Mesodermal cell (in vitro differentiated cells): ENCODE data around the gene MAGI2.

Source experiments
- H3K27ac ChIP-seq: 2 replicates; pipeline ENCODE4 v1.7.0; 2013; ENCODE audit warnings: mild to moderate bottlenecking, low read depth, low read length, moderate library complexity; ENCODE audit not compliant: severe bottlenecking
- H3K36me3 ChIP-seq: 2 replicates; pipeline ENCODE4 v1.7.1; 2013; ENCODE audit warnings: mild to moderate bottlenecking, low read length, moderate library complexity; ENCODE audit not compliant: control insufficient read depth, insufficient read depth
- H3K4me1 ChIP-seq: one replicate; pipeline ENCODE4 v1.7.1; 2013; ENCODE audit warnings: mild to moderate bottlenecking, low read length; ENCODE audit not compliant: insufficient read depth, control insufficient read depth, poor library complexity, severe bottlenecking
- H3K4me3 ChIP-seq: 2 replicates; pipeline ENCODE4 v1.7.0; 2013; ENCODE audit warnings: low read length, control low read depth, mild to moderate bottlenecking; ENCODE audit not compliant: insufficient read depth, poor library complexity, severe bottlenecking; ENCODE audit errors: extremely low read depth
- H3K9me3 ChIP-seq: 2 replicates; pipeline ENCODE4 v1.7.1; 2013; ENCODE audit warnings: mild to moderate bottlenecking, low read length, moderate library complexity; ENCODE audit not compliant: control insufficient read depth
- WGBS, 2 experiments: methylation state at CpG; one replicate each; pipeline ENCODE4 v1.1.5; 2013; ENCODE audit warnings: missing lambda C conversion rate in 2 of 2; ENCODE audit not compliant: insufficient coverage in 2 of 2; 5-methylcytosine and 5-hydroxymethylcytosine counted together

The MAGI2 gene

DNA sequence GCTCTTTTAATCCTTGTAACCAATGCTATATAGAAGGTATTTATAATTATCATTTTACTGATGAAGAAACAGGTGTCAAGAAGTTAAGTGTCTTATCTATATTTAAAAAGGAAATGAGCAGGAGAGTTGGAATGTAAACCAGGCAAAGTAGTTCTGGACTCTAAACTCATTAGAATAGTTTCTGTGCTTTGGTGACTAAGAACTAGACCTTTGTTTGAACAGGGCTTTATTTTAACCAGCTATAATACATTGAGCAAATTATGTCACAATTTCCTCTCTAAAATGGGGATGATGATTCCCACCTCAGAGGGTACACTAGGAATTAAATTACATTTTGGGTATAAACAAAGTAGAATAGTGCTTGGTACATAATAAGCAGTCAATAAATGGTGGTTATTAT, 236.0 kb downstream of the MAGI2 start:
- no peak overlapping the region for H3K4me3 ChIP-seq
- no peaks in the 10 kb centered on the region for H3K9me3 ChIP-seq
- H3K27ac ChIP-seq, result no peak overlapping the region
- no peaks in the 10 kb centered on the region for H3K36me3 ChIP-seq
- no peaks in the 10 kb centered on the region for H3K4me1 ChIP-seq

DNA sequence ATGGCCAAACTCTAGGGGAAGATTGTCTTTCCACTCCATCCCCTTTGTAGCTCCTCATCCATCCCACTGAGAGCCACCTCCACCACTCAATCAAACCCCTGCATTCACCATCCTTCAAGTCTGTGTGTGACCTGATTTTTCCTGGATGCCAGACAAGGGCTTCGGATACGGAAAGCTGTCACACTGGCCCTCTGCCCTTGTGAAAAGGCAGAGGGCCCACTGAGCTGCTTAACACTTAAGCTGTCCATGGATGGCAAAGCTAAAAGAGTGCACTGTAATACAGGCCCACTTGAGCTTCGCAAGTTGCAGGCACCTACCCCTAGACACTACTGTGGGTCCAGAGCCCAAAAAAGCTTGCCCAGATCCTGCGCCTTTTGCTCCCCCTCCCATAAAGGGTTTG, 237.2 kb downstream of the MAGI2 start:
- WGBS, 2 experiments, result 86 to 94% methylated on average over 3 to 4 of the region's 4 CpGs
- Histone ChIP-seq H3K9me3 (no peaks in the 10 kb centered on the region), H3K4me1 (no peaks in the 10 kb centered on the region), H3K36me3 (no peaks in the 10 kb centered on the region), H3K4me3 (no peak overlapping the region), H3K27ac (no peak overlapping the region)

DNA sequence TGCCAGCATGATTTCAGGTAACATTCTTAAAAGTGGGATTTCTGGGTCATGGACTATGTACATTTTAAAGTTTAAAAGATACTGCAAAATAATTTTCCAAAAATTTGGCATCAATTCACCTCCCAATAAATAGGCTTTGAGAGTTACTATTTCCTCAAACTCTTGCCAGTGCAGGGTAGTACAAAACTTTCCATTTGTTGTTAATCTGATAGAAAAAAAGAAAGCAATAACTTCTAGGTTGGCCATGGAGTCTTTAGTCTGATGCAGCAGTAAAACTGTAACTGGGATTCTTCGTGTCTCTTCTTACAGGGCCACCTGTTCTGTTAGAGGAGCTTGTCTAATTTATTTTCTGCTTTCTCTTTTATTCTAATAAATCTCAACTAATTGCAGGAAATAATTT, 241.1 kb downstream of the MAGI2 start:
- no peaks in the 10 kb centered on the region for H3K9me3 ChIP-seq
- H3K36me3 ChIP-seq, result no peaks in the 10 kb centered on the region
- H3K4me1 ChIP-seq, result no peaks in the 10 kb centered on the region
- no peak overlapping the region for H3K27ac ChIP-seq
- no peak overlapping the region for H3K4me3 ChIP-seq
- WGBS, 2 experiments, result no CpG with 5 or more reads among the region's 1 CpG

DNA sequence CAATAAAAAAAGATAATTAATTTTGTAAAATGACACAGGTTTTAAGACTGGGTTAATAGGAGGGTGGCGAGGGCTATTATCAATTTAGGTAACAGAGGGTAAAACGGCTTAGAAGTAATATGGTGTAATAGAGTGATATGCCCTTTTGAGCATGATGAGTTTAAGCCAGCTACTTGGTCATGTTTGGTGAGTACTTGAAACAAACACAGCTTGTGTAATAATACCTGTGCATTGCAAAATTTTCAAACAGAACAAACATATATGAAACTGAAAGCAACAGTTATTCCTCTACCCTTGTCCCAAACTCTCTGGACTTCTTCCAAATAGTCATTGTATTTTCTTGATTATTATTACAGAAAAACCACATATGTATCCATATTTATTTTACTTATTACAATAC, 241.7 kb downstream of the MAGI2 start:
- H3K27ac ChIP-seq, result no peak overlapping the region
- H3K4me1 ChIP-seq, result no peaks in the 10 kb centered on the region
- WGBS, 2 experiments, result 85 to 86% methylated on average over 2 of the region's 2 CpGs
- H3K4me3 ChIP-seq, result no peak overlapping the region
- no peaks in the 10 kb centered on the region for H3K36me3 ChIP-seq
- no peaks in the 10 kb centered on the region for H3K9me3 ChIP-seq

DNA sequence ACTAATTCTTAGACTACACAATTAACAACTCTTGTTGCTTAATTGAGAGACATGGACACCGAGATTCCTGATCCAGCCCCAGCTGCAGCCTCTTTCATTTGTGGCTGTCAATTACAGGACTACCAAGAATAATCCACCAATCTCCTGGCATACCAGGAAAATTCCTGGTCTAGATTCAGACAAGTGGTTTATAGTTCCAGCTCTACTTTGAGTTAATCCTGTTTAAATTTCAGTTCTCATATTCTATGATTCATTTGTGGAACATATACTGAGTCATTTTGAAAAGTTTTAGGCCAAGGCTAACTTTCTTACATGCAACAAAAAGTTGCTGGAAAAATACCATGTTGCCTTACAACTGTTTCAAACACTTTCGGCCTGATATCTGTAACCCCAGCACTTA, 253.5 kb downstream of the MAGI2 start:
- Histone ChIP-seq H3K9me3 (no peaks in the 10 kb centered on the region), H3K4me1 (no peaks in the 10 kb centered on the region), H3K4me3 (no peak overlapping the region), H3K36me3 (no peaks in the 10 kb centered on the region), H3K27ac (no peak overlapping the region)
- WGBS, 2 experiments, result 90 to 100% methylated on average over 1 to 2 of the region's 2 CpGs

DNA sequence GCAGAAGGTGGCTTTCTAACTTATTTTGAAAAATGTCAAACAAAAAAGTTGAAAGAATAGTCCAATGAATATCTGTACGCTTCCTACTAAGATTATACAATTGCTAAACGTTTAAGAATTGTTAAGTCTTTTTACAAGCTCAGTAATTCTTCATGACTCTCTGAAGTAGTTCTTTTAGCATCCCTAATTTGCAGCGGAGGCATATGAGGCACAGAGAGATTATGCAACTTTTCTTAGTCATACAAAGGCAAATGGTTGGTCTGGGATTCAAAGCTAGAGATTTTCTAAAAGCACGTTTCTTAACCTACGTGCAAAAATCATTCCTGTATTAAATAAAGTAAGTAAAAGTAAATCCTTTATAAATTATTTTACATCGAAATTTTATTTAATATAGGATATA, 254.2 kb downstream of the MAGI2 start:
- WGBS, 2 experiments, result 100% methylated on average over 1 of the region's 6 CpGs; no CpG with 5 or more reads in 1 of the 2 experiments
- Histone ChIP-seq H3K4me1 (no peaks in the 10 kb centered on the region), H3K9me3 (no peaks in the 10 kb centered on the region), H3K4me3 (no peak overlapping the region), H3K27ac (no peak overlapping the region), H3K36me3 (no peaks in the 10 kb centered on the region)

DNA sequence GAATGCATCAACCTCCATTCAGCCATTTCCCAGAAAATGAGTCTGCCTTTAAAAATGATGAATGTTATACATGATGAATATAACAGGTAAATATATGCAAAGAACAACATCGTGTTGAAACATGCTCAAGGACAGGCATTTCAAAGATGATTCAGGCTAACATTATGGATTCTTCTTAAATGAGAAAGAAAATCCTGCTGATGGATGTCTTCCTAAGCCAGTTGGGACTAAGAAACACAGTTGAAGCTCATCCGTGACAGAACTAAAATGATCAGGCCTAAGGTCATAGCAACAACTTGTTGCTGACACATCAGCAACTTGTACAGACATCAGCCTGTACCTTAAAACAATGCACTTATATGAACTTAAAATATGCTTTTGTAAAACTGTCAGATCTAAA, 267.9 kb downstream of the MAGI2 start:
- WGBS, 2 experiments, result 92 to 100% methylated on average over 1 to 2 of the region's 2 CpGs
- no peaks in the 10 kb centered on the region for H3K9me3 ChIP-seq
- H3K4me1 ChIP-seq, result no peaks in the 10 kb centered on the region
- no peaks in the 10 kb centered on the region for H3K36me3 ChIP-seq
- H3K27ac ChIP-seq, result no peak overlapping the region
- no peak overlapping the region for H3K4me3 ChIP-seq

DNA sequence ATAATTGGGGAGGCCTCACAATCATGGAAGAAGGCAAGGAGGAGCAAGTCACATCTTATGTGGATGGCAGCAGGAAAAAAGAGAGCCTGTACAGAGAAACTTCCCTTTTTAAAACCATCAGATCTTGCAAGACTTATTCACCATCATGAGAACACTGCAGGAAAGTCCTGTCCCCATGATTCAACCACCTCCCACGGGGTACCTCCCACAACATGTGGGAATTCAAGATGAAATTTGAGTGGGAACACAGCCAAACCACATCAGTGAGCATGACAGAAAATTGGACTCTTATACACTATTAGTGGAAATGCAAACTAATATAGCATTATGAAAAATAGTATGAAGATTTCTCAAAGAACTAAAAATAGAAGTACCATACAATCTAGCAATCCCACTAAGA, 271.2 kb downstream of the MAGI2 start:
- Histone ChIP-seq H3K36me3 (no peaks in the 10 kb centered on the region), H3K9me3 (no peaks in the 10 kb centered on the region), H3K4me3 (no peak overlapping the region), H3K27ac (no peak overlapping the region), H3K4me1 (no peaks in the 10 kb centered on the region)
- WGBS, 2 experiments, result no CpG with 5 or more reads among the region's 1 CpG

DNA sequence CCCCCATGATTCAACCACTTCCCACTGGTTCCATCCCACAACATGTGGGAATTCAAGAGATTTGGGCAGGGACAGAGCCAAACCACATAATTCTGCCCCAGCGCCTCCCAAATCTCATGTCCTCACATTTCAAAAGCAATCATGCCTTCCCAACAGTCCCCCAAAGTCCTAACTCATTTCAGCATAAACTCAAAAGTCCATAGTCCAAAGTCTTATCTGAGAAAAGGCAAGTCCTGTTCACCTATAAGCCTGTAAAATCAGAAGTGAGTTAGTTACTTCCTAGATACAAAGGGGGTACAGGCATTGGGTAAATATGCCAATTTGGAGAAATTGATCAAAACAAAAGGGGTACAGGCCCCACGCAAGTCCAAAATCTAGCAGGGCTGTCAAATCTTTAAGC, 272.9 kb downstream of the MAGI2 start:
- 33 to 43% methylated on average over 2 of the region's 2 CpGs for WGBS, 2 experiments
- H3K27ac ChIP-seq, result no peak overlapping the region
- no peaks in the 10 kb centered on the region for H3K4me1 ChIP-seq
- H3K9me3 ChIP-seq, result no peaks in the 10 kb centered on the region
- no peak overlapping the region for H3K4me3 ChIP-seq
- H3K36me3 ChIP-seq, result no peaks in the 10 kb centered on the region

DNA sequence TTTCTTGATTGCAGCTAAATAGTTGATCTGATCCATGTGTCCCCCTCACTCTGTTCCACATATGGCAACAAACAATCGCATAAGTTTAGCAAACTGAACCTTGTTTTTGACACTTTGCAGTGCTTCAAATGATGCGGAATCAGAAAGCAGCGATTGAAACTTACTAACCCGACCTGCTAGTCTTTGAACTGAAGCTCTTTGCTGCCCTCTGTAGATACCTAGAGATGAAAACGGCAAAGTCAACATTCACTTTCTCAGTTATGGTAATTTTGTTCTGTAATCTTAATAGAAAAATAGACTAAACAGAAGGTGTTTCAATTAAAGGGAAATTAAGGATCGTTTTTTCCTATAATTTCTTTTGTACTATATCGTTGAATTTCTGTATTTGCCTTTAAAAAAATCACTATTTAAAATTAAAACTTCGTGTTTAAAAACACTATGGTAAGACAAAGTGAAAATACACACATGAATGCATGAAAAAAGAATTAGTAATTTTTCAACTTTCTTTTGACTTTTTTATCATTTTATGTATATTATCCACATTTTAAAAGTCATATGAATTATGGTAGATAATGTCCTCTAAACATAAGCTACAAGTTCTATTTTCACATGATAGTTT, 276.5 kb downstream of the MAGI2 start:
- H3K4me3 ChIP-seq, result no peak overlapping the region
- 32 to 44% methylated on average over 3 to 4 of the region's 8 CpGs for WGBS, 2 experiments
- no peaks in the 10 kb centered on the region for H3K9me3 ChIP-seq
- H3K27ac ChIP-seq, result no peak overlapping the region
- no peaks in the 10 kb centered on the region for H3K4me1 ChIP-seq
- H3K36me3 ChIP-seq, result no peaks in the 10 kb centered on the region

DNA sequence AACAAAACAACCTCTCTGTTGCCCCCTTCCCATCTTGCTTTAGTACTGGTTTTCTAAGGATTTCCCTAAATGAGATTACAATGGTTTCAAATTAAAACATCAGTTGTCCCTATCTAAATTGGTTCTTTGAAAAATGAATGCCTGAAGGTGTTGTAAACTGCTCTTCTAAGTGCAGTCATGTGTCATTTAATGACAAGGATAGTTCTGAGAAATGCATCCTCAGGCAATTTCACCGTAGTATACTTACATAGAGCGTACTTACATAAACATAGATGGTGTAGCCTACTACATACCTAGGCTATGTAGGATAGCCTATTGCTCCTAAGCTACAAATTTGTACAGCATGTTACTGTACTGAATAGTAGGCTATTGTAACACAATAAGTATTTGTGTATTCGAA, 278.1 kb downstream of the MAGI2 start:
- H3K9me3 ChIP-seq, result no peaks in the 10 kb centered on the region
- H3K4me1 ChIP-seq, result no peaks in the 10 kb centered on the region
- no peak overlapping the region for H3K27ac ChIP-seq
- whole genome bisulfite sequencing, 2 experiments, result 100% methylated on average over 2 of the region's 3 CpGs; no CpG with 5 or more reads in 1 of the 2 experiments
- H3K4me3 ChIP-seq, result no peak overlapping the region
- H3K36me3 ChIP-seq, result no peaks in the 10 kb centered on the region
